CD4-positive, alpha-beta T cell (primary cell): ENCODE results near the gene MLIP. TPM values are rescaled to one million over a fixed set of nuclear protein-coding genes. Genes with fewer than 3 reads are reported as not detected.

Source experiments
- ATAC-seq: fragments of 200-7000 bp; cut with Tn5 transposase; one replicate; pipeline ENCODE4 v1.10.0; 2022; ENCODE audit warnings: mild to moderate bottlenecking; ENCODE audit not compliant: poor library complexity
- CTCF ChIA-PET: fragments of 350-600 bp; sonication (Branson Sonifier 250); formaldehyde crosslinking; loops from one replicate; lab custom pipeline; 2021; ENCODE audit warnings: antibody characterized with exemption, inconsistent platforms; lab: Charles Lee
- POLR2A ChIA-PET: fragments of 350-600 bp; sonication (Branson Sonifier 250); formaldehyde crosslinking; loops from one replicate; lab custom pipeline; 2021; ENCODE audit warnings: antibody characterized with exemption, inconsistent platforms; lab: Charles Lee
- DNase-seq, 14 experiments: peaks; one replicate each; pipeline ENCODE4 v3.0.0-alpha.2; 2013 to 2020; ENCODE audit warnings: mixed read lengths in 2 of 14
- H3K27ac ChIP-seq, 2 donors: one replicate each; pipeline versions ENCODE4 v1.5.1 to v1.7.0; 2013; ENCODE audit warnings: low read length in 2 of 2, low read depth in 1 of 2, mild to moderate bottlenecking in 1 of 2
- H3K27me3 ChIP-seq, 2 experiments: 1 replicate in 1 of 2; 2 replicates in 1 of 2; pipeline versions ENCODE4 v1.6.1 to v1.7.0; 2013; ENCODE audit warnings: low read length in 2 of 2, control low read depth in 1 of 2, mild to moderate bottlenecking in 1 of 2, moderate library complexity in 1 of 2; ENCODE audit not compliant: insufficient read depth in 2 of 2, control insufficient read depth in 1 of 2
- H3K36me3 ChIP-seq: one replicate; pipeline ENCODE4 v1.6.1; 2013; ENCODE audit warnings: low read length, control low read depth; ENCODE audit not compliant: insufficient read depth
- H3K4me1 ChIP-seq: one replicate; pipeline ENCODE4 v1.6.1; 2013; ENCODE audit warnings: low read length, control low read depth; ENCODE audit not compliant: insufficient read depth
- H3K4me3 ChIP-seq: one replicate; pipeline ENCODE4 v1.5.1; 2013; ENCODE audit warnings: mild to moderate bottlenecking, low read length, moderate library complexity
- H3K9me3 ChIP-seq, 2 experiments: 1 replicate in 1 of 2; 2 replicates in 1 of 2; pipeline versions ENCODE4 v1.6.1 to v1.7.0; 2013; ENCODE audit warnings: low read length in 2 of 2, mild to moderate bottlenecking in 2 of 2, control low read depth in 1 of 2, moderate library complexity in 1 of 2; ENCODE audit not compliant: control insufficient read depth in 1 of 2, insufficient read depth in 1 of 2
- H3K27ac Mint-ChIP-seq: one replicate; pipeline ENCODE4 v1.8.0; 2020; ENCODE audit warnings: mixed read lengths
- H3K27me3 Mint-ChIP-seq: one replicate; pipeline ENCODE4 v1.8.0; 2021; ENCODE audit warnings: mixed read lengths
- H3K36me3 Mint-ChIP-seq: one replicate; pipeline ENCODE4 v1.8.0; 2021; ENCODE audit warnings: low read depth, mixed read lengths
- H3K4me1 Mint-ChIP-seq: one replicate; pipeline ENCODE4 v1.8.0; 2021; ENCODE audit warnings: low read depth, mixed read lengths
- H3K4me3 Mint-ChIP-seq: one replicate; pipeline ENCODE4 v1.8.0; 2020; ENCODE audit warnings: mild to moderate bottlenecking, mixed read lengths
- H3K9me3 Mint-ChIP-seq: one replicate; pipeline ENCODE4 v1.8.0; 2020; ENCODE audit warnings: mixed read lengths
- CTCF ChIP-seq: fragments of 200-600 bp; IDR thresholded peaks from one replicate; pipeline ENCODE4 v1.8.0; 2022; ENCODE audit warnings: antibody characterized with exemption, mild to moderate bottlenecking
- intact Hi-C, 2 experiments: fragments of 100-400 bp; cut with DNase I in 1 of 2; cut with micrococcal nuclease in 1 of 2; formaldehyde crosslinking; loops; one replicate each; pipeline versions ENCODE4 v1.15.1 to v1.9.0; 2023 to 2025; cut with DNase I, micrococcal nuclease
- total RNA-seq, 174 experiments: library from RNA in 2 of 174; stranded (reverse) in 2 of 174; gene quantifications; one replicate each; pipeline ENCODE4 v1.2.3 and lab custom pipeline; 2021 to 2026

Gene MLIP
- total RNA-seq, 2 experiments from 2014 or later = not detected

GRCh38 chr6:54252916-54253315 lies 141.7 kb downstream of the MLIP start:
- ChIA-PET CTCF (no interaction called here), POLR2A (no interaction called here)
- H3K36me3 Mint-ChIP-seq = no peaks in the 10 kb centered on the region
- Histone ChIP-seq H3K27me3 (no peaks in the 10 kb centered on the region), H3K4me1 (no peaks in the 10 kb centered on the region), H3K27ac (no peak overlapping the region), H3K4me3 (no peak overlapping the region), H3K9me3 (no peaks in the 10 kb centered on the region), H3K36me3 (no peaks in the 10 kb centered on the region)
- no peak for TF ChIP-seq CTCF
- ATAC-seq (no peak), DNase-seq (no peak)
- H3K4me3 Mint-ChIP-seq = no peak overlapping the region
- H3K27ac Mint-ChIP-seq = no peak overlapping the region
- H3K27me3 Mint-ChIP-seq = no peaks in the 10 kb centered on the region
- no peaks in the 10 kb centered on the region for H3K4me1 Mint-ChIP-seq
- intact Hi-C loops = no loop called here
- peaks cover 3% of the 10 kb centered on the region for H3K9me3 Mint-ChIP-seq

- no peak overlapping the region for H3K4me3 ChIP-seq
- ChIA-PET POLR2A (no interaction called here), CTCF (no interaction called here)
- ATAC-seq (no peak), DNase-seq (no peak)
- H3K9me3 Mint-ChIP-seq = peaks cover 3% of the 10 kb centered on the region
- H3K27me3 ChIP-seq = no peaks in the 10 kb centered on the region
- no peak overlapping the region for H3K27ac ChIP-seq
- H3K4me1 ChIP-seq = no peaks in the 10 kb centered on the region
- intact Hi-C loops = no loop called here
- H3K36me3 ChIP-seq = no peaks in the 10 kb centered on the region
- no peaks in the 10 kb centered on the region for H3K4me1 Mint-ChIP-seq
- H3K4me3 Mint-ChIP-seq = no peak overlapping the region
- no peaks in the 10 kb centered on the region for H3K36me3 Mint-ChIP-seq
- TF ChIP-seq CTCF = no peak
- H3K9me3 ChIP-seq = no peaks in the 10 kb centered on the region
- H3K27ac Mint-ChIP-seq = no peak overlapping the region
- H3K27me3 Mint-ChIP-seq = no peaks in the 10 kb centered on the region
Measured at GRCh38 chr6:54254886-54255285, 143.6 kb downstream of the MLIP start.

GRCh38 chr6:54255886-54256285 lies 144.6 kb downstream of the MLIP start:
- no peaks in the 10 kb centered on the region for H3K9me3 ChIP-seq
- H3K27ac Mint-ChIP-seq = no peak overlapping the region
- H3K27me3 ChIP-seq = no peaks in the 10 kb centered on the region
- no peak for DNase-seq
- CTCF ChIA-PET = no interaction called here
- H3K36me3 Mint-ChIP-seq = no peaks in the 10 kb centered on the region
- intact Hi-C loops = no loop called here
- POLR2A ChIA-PET = no interaction called here
- H3K27ac ChIP-seq = no peak overlapping the region
- H3K27me3 Mint-ChIP-seq = no peaks in the 10 kb centered on the region
- H3K4me1 Mint-ChIP-seq = no peaks in the 10 kb centered on the region
- no peaks in the 10 kb centered on the region for H3K36me3 ChIP-seq
- H3K4me1 ChIP-seq = no peaks in the 10 kb centered on the region
- no peak overlapping the region for H3K4me3 ChIP-seq
- no peak for ATAC-seq
- H3K4me3 Mint-ChIP-seq = no peak overlapping the region
- TF ChIP-seq CTCF = no peak
- H3K9me3 Mint-ChIP-seq = peaks cover 3% of the 10 kb centered on the region
